Bronchial epithelial cell (primary cell): Measurements from ENCODE around the gene SSPN. TPM values are rescaled to one million over a fixed set of nuclear protein-coding genes. Genes with fewer than 3 reads are reported as not detected.

Experiments used
- DNase-seq: peaks from one replicate; pipeline ENCODE4 v3.0.0-alpha.2; 2010; ENCODE audit warnings: low read depth
- FAIRE-seq: peaks from 2 replicates; lab custom pipeline; 2011; peaks lifted over from hg19 to GRCh38; lab: Jason Lieb, UNC
- H3K27me3 ChIP-seq: 2 replicates; pipeline ENCODE4 v1.5.1; 2011; ENCODE audit warnings: low read length; ENCODE audit not compliant: control insufficient read depth, insufficient read depth
- H3K36me3 ChIP-seq: 2 replicates; pipeline ENCODE4 v1.5.1; 2011; ENCODE audit warnings: low read length; ENCODE audit not compliant: control insufficient read depth, insufficient read depth
- H3K4me3 ChIP-seq: 2 replicates; pipeline ENCODE4 v1.5.1; 2011; ENCODE audit warnings: mild to moderate bottlenecking, low read depth, low read length, control low read depth
- total RNA-seq: library from RNA; depleted of rRNA; stranded (reverse); fragments of >200 nt; gene quantifications from 2 replicates; pipeline ENCODE4 v1.2.1, GENCODE V29; 2014
- TF ChIP-seq, protein P1 (sequence below): IDR thresholded peaks from 2 replicates; pipeline ENCODE4 v1.5.1; 2011; ENCODE audit warnings: mild to moderate bottlenecking, moderate library complexity, low read length, control low read depth, inconsistent platforms; ENCODE audit not compliant: insufficient read depth, severe bottlenecking

SSPN gene, protein sequence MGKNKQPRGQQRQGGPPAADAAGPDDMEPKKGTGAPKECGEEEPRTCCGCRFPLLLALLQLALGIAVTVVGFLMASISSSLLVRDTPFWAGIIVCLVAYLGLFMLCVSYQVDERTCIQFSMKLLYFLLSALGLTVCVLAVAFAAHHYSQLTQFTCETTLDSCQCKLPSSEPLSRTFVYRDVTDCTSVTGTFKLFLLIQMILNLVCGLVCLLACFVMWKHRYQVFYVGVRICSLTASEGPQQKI
- 0.26 and 0.38 TPM in 2 replicates for total RNA-seq

GRCh38 chr12:26195250-26195640 is at the start of gene SSPN:
Gene SSPN, plus strand, starts transcription at chr12:26195573. Its CDS starts 100 bp downstream, at chr12:26195673.
- Histone ChIP-seq H3K4me3 (peak within 1 kb of the TSS; percentile 51), H3K36me3 (no peaks in the 10 kb centered on the region), H3K27me3 (no peaks in the 10 kb centered on the region)
- TF ChIP-seq, protein P1, sequence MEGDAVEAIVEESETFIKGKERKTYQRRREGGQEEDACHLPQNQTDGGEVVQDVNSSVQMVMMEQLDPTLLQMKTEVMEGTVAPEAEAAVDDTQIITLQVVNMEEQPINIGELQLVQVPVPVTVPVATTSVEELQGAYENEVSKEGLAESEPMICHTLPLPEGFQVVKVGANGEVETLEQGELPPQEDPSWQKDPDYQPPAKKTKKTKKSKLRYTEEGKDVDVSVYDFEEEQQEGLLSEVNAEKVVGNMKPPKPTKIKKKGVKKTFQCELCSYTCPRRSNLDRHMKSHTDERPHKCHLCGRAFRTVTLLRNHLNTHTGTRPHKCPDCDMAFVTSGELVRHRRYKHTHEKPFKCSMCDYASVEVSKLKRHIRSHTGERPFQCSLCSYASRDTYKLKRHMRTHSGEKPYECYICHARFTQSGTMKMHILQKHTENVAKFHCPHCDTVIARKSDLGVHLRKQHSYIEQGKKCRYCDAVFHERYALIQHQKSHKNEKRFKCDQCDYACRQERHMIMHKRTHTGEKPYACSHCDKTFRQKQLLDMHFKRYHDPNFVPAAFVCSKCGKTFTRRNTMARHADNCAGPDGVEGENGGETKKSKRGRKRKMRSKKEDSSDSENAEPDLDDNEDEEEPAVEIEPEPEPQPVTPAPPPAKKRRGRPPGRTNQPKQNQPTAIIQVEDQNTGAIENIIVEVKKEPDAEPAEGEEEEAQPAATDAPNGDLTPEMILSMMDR = no peak
- DNase-seq (no peak), FAIRE-seq (no peak)

- H3K36me3 ChIP-seq = no peaks in the 10 kb centered on the region
- FAIRE-seq (no peak), DNase-seq (no peak)
- no peak overlapping the region for H3K4me3 ChIP-seq
- TF ChIP-seq, protein P1 = no peak
- no peaks in the 10 kb centered on the region for H3K27me3 ChIP-seq
These were observed 47.1 kb upstream of the SSPN start for GRCh38 chr12:26148291-26148690.

DNA sequence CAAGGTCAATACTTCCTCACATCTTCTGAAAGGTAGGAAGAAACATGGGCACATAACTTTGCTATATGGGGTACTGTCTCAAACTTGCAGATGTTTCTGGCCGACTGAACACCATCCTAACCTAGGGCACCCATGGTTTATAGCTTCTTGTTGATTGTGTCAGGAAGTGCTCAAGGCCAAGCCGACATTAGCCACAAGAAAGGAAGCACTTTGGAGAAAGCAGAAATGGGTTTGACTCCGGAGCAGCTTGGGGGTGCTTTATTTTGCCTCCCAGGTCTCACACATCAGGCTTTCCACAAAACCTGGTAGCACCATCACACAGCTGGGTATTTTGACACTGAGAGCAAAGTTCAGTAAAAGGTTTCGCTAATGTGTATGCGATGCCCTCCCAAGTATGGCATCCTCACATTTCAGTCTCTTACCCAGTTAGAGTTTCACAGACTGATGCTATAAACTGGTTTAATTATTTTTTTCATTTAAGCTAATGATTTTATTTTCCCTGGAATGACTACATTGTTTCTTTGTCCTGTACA is 45.3 kb upstream of the SSPN start:
- TF ChIP-seq, protein P1 = no peak
- Histone ChIP-seq H3K27me3 (no peaks in the 10 kb centered on the region), H3K4me3 (no peak overlapping the region), H3K36me3 (no peaks in the 10 kb centered on the region)
- no peak for DNase-seq
- no peak for FAIRE-seq

DNA sequence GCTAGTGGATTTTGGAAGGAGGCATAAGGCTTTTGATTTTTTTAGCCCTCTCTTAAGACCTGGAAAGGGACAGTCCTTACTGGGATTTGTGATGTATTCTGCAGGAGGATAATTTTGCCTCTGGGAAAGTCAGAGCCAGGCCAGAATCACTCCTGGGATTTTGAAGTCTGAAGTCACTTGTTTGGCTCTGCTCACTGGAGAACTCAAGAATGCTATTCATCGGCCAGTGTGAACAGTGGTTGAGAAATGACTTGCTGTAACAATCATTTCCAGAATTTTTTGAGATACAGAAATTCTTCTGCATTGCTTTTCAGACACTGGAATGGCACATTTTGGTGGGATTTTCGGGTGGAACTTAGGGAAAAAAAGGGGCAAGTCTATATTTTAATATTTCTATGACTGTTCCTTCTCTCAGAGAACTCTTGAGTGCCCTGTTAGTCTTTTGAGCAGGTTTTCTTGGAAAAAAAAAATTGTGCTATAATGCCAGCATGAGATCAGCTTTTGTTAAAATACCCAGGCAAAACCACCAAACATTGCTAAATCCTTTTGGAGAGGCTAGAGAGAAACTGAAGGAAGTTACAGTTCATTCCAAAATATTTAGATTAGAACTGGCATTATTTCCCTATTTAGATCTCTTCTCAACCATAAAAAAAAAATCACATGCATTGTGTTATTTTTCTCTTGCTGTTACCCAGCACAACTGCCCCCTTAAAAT is 44.5 kb upstream of the SSPN start:
- Histone ChIP-seq H3K36me3 (no peaks in the 10 kb centered on the region), H3K4me3 (no peak overlapping the region), H3K27me3 (no peaks in the 10 kb centered on the region)
- FAIRE-seq (no peak), DNase-seq (no peak)
- TF ChIP-seq, protein P1 = no peak

DNA sequence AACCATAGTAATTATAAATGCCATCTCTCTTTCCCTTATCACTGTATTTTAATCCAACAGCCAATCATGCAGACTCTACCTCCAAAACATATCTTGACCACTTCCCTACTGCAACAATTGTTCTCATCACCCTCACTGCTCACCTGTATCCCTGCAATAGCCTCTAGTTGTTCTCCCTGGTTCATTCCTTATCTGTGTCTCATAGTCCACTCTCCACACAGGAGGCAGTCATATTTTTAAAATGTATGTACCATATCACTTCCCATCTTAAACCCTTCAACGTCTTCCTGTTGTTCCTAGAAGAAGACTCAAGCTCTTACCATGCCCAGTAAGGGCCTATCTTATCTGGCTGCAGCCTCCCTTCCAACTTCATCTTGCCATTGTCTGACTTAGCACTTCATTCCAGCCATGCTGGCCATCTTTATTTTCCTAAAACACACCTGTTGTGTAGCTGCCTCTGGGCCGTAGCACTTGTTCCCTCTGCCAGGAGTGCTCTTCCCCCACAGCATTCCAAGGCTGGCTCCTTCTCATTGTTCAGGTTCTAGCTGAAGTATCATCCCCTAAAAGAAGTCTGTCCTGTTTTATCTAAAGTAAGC is 42.8 kb upstream of the SSPN start:
- Histone ChIP-seq H3K27me3 (no peaks in the 10 kb centered on the region), H3K36me3 (no peaks in the 10 kb centered on the region), H3K4me3 (no peak overlapping the region)
- DNase-seq (peak; percentile 8), FAIRE-seq (no peak)
- TF ChIP-seq, protein P1 = no peak
